NCI-H748 (cell line): ENCODE measurements around the gene CEBPA.
A peak's percentile ranks its signal among the peaks of the same experiment; 100 is the strongest.
"Not testable (repeated sequence)": the region's sequence is repeated elsewhere in the genome, so short reads cannot be mapped to it uniquely, and the experiment has no call there.

Experiments
- DNase-seq: peaks from one replicate; lab custom pipeline; 2025; ENCODE audit not compliant: unreplicated experiment; lab: John Stamatoyannopoulos, UW

CEBPA gene

DNA sequence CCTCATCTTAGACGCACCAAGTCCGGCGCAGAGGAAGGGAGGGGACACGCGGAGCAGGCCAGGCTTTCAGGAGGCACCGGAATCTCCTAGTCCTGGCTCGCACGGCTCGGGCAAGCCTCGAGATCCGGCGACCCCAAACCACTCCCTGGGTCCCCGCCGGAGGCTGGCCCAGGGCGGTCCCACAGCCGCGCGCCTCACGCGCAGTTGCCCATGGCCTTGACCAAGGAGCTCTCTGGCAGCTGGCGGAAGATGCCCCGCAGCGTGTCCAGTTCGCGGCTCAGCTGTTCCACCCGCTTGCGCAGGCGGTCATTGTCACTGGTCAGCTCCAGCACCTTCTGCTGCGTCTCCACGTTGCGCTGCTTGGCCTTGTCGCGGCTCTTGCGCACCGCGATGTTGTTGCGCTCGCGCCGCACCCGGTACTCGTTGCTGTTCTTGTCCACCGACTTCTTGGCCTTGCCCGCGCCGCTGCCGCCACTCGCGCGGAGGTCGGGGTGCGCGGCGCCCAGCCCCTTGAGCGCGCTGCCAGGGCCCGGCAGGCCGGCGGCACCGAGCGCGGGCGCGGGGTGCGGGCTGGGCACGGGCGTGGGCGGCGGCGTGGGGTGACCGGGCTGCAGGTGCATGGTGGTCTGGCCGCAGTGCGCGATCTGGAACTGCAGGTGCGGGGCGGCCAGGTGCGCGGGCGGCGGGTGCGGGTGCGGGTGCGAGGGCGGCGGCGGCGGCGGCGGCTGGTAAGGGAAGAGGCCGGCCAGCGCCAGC is 1.0 kb downstream of the CEBPA start:
- DNase-seq: peak; percentile 53

GRCh38 chr19:33300894-33301143 is 1.5 kb downstream of the CEBPA start:
- no peak for DNase-seq

GRCh38 chr19:33300009-33300893 is 2.1 kb downstream of the CEBPA start:
- DNase-seq: no peak

DNA sequence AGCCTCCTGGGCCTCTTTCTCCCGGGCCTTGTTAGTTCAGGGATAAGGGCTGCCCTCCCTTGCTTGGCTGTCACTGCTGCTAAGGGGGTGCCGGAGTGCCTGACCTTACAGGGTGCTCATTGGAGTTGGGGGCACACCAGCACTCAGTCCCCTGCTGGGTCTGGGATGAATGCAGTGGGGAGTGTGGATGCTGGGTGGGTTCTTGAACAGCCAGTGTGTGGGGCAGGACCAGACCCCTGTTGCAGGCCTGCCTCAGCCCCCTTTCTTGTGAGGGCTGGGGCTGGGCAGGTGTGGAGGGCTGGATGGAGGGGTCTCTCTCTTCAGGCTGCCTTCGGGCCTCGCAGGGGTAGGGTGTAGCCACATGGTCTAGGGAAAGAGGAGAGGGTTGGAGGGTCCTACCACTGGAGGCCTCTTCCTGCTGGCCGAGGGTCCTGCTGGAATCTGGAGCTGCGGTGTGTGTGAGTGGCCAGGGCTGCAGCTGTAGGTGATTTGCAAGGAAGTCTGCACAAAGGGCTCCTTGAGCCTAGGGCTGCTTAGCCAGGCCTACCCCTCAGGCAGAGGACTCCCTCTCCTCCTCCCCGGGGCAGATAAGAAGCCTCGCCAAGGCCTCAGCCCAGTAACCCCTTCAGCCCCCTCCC is 3.2 kb downstream of the CEBPA start:
- no peak for DNase-seq

DNA sequence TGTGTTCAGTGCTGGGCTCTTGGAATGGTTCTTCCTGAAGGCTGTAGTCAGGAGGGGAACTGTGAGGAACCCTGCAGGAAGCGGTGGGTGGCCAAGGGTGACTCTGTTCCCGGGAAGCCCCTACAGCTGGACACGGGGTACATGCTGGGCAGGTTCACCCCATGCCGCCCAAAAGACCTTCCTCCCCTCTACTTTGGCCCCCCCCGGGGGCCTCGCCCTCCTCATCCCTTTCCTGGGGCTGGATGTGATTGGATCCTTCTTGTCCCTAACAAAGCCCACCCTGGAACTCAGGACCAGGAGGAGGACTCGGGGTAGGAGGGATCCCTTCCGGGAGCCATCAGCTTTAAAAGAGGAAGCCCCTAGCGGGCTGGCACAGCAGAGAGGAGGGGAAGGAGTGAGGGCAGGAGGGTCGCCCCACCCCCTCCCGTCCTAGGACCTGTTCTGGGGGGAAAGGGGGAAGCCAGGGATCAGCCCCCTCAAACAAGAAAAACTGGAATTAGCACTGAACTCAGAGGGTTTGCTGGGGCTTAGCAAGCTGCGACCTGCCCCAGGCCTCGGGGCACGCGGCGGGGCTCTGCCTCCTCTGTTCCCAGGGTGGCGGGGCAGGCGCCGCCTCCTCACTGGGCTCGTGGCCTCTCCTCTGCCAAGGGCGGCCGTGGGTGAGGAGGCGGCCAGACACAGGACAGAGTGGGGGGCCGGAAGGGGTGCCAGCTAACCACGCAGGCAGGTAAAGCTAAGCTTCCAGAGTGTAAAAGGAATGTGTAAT is 4.0 kb downstream of the CEBPA start:
- no peak for DNase-seq

DNA sequence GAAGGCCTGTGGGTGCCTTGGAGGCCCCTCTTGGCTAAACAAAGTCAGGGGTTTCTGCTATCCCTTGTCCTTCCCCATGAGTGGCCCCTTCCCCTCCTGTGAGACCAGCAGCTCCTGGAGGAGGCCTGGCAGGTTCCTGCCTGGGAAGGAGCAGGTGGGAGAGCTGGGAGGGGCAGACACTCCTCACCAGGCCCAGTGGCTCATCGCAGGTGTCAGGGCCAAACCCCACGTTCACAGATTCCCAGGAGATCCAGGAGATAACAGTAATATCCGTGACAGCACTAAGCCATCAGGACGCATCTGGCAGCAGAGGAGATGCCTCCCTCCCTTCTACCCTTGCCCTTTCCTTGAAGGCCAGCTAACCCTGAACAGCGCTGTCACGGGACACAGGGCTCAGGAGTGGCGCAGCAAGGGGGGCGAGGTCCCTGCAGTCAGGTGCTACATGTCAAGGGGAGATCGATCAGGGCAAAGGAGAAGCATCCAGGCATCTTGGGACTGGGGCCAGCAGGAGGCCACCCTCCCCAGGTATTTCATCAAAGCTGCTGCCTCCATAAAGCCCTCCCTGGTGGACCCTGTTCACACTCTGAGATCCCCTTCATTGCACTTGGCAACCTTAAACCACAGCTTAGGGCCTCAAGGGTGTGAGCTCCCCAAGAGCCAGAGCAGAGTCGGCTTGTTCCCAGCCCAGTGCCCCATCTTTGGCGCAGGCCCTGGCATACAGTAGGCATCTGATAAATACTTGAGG is 4.8 kb downstream of the CEBPA start:
- no peak for DNase-seq

DNA sequence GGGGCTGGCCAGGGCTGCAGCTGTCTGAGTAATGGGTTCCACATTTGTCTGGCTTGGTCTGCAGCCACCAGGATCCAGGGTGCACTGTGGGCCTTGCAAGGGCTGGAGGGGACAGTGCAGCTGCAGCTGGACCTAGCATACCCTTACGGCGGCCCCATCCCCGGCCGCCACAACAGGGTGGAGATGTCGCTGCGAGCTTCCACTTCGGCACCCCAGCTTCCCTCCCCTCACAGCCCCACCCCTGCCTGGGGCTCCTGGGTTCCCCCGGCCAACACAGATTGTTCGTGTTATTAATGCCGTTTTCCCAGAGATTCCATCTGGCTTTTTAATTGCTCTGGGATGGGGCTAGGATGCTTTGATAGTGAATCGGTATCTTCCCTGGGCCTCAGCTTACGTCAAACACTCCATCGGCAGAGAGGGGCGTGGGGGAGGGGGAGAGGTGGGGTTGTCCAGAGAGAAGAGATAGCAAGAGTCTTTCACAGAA is 5.8 kb downstream of the CEBPA start:
- no peak for DNase-seq

GRCh38 chr19:33295621-33296487 is 6.5 kb downstream of the CEBPA start:
- no peak for DNase-seq

- not testable (repeated sequence) for DNase-seq
These were observed 7.3 kb downstream of the CEBPA start for GRCh38 chr19:33295046-33295445.

DNA sequence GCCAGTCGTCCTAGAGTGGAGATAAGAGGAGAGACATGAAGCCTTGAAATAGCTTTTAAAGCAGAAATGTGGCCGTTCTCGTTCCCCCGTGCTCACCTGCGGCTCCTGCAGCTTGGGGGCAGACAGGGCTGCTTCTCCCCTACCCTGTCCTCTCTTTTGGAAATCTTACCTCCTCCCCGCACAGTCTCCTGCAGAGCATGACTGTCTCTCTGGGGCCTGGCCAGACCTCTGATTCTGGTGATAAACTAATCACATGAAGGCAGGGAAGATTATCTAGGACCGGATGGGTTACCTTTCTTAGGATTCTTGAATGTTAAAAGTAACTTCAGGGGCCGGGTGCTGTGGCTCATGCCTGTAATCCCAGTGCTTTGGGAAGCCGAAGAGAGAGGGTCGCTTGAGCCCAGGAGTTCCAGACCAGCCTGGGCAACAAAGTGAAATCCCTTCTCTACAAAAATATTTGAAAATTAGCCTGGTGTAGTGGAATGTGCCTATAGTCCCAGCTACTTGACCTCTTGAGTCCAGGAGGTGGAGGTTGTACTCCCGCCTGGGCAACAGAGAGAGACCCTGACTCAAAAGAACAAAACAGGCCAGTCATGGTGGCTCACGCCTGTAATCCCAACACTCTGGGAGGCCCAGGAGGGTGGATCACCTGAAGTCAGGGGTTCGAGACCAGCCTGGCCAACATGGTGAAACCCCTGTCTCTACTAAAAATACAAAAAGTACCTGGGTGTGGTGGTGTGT is 8.1 kb downstream of the CEBPA start:
- no peak for DNase-seq

DNA sequence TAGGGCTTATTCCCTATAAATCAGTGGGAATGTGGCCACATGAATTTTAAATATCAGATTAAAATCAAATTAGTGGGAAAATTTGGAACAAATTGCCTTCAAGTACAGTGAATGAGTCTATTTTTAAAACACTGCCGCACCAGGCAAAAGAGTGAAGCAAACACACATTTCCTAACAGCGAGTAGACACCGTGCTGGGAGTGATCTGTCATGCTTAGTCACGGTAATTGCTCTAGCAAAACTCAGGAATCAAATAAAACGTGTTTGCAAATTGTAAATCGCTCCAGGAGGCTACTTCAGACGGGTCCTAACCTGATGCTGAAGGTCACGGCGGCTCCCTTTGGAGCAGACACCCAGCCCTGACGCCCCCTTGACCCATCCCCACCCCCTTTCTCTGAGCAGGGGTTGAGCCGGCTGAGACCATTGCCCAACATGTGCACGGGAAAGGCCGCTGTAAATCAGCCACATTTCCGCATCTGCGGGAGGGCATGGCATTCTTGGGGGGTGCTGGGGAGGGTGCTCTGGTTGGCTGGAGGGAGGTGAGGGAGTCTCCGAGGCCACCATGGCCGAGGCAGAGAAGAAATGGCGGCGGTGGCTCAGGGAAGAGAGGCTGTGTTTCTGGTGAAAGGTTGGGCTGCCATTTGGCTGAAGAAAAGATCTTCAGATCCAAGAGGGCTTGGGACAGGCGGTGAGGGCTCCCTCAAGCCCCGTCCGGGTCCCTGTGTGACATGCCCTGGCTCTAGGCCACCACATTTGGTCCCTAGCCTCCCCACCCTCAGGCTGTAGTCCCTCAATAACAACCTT is 8.9 kb downstream of the CEBPA start:
- DNase-seq: peak; percentile 60

GRCh38 chr19:33292595-33293254 is 9.6 kb downstream of the CEBPA start:
- DNase-seq: no peak

- no peak for DNase-seq
These were observed 10.5 kb downstream of the CEBPA start for GRCh38 chr19:33291623-33292534.

- no peak for DNase-seq
These were observed 11.2 kb downstream of the CEBPA start for GRCh38 chr19:33290956-33291622.

- DNase-seq: no peak
These were observed 12.1 kb downstream of the CEBPA start for GRCh38 chr19:33290082-33290815.
